Measurements from ENCODE around the gene TMEM51.

The TMEM51 gene

DNA sequence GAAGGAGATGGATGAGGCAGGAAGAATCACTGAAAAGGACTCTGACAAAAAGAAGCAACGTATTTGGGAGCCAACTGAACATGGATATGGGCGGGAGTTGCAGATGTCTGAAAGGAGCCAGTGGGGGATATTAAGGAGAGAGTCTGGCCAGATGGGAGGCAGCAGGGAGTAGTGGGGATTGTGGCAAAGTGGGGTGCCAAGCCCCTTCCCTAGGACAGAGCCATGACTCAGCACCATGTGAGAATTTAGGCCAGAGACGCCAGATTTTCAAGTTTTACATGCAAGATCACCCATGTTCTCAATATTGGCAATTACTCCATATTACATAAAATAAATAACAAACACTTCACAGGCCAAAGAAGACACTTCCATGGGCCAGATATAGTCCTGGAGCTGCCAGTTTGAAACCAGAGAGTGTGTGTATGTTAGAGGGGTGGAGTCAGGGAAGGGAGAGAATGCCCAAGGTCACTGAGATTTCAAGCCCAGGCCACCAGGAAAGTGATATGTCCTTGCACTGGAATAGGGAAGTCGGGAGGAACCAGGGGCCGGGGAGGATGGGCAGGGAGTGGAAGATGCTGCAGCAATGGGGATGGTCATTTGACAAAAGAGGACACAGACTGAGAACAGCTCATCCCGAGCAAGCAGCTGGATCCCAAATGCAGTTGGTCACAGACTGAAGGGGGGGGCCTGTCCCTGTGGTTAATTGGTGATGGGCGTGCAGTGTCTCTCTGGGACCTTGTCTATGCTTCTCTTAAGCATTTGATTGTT is 23.5 kb downstream of the TMEM51 start:
- TF ChIP-seq, protein P1, sequence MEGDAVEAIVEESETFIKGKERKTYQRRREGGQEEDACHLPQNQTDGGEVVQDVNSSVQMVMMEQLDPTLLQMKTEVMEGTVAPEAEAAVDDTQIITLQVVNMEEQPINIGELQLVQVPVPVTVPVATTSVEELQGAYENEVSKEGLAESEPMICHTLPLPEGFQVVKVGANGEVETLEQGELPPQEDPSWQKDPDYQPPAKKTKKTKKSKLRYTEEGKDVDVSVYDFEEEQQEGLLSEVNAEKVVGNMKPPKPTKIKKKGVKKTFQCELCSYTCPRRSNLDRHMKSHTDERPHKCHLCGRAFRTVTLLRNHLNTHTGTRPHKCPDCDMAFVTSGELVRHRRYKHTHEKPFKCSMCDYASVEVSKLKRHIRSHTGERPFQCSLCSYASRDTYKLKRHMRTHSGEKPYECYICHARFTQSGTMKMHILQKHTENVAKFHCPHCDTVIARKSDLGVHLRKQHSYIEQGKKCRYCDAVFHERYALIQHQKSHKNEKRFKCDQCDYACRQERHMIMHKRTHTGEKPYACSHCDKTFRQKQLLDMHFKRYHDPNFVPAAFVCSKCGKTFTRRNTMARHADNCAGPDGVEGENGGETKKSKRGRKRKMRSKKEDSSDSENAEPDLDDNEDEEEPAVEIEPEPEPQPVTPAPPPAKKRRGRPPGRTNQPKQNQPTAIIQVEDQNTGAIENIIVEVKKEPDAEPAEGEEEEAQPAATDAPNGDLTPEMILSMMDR (IDR thresholded peaks at IDR 0.05; ENCODE audit: insufficient read depth, low read length, poor library complexity, severe bottlenecking) = no peak
- TF ChIP-seq EZH2phosphoT487 (conservative IDR thresholded peaks at IDR 0.05; ENCODE audit: low read length) = no peak
- no peak overlapping the region for H3K4me3 ChIP-seq (ENCODE audit: insufficient read depth, low read length, poor library complexity, severe bottlenecking)
- no peaks in the 10 kb centered on the region for H4K20me1 ChIP-seq (ENCODE audit: low read depth, low read length)
- no peak overlapping the region for H2AFZ ChIP-seq (ENCODE audit: low read depth, low read length, severe bottlenecking)
- H3K9me2 ChIP-seq (replicated peaks; ENCODE audit: insufficient read depth, low read length) = no peaks in the 10 kb centered on the region
- no peaks in the 10 kb centered on the region for H3K79me2 ChIP-seq (ENCODE audit: insufficient read depth, low read length)
- no peaks in the 10 kb centered on the region for H3K36me3 ChIP-seq (ENCODE audit: low read length)
- H3K27me3 ChIP-seq (ENCODE audit: low read length) = no peaks in the 10 kb centered on the region
- H3K4me2 ChIP-seq (ENCODE audit: low read depth, low read length, poor library complexity, severe bottlenecking) = no peak overlapping the region
- no peaks in the 10 kb centered on the region for H3F3A ChIP-seq (ENCODE audit: insufficient read depth)
- no peak overlapping the region for H3K27ac ChIP-seq (ENCODE audit: low read depth, low read length)
- H3K9me3 ChIP-seq (ENCODE audit: insufficient read depth, low read length) = no peaks in the 10 kb centered on the region
- H3K9ac ChIP-seq (ENCODE audit: low read length) = no peak overlapping the region

DNA sequence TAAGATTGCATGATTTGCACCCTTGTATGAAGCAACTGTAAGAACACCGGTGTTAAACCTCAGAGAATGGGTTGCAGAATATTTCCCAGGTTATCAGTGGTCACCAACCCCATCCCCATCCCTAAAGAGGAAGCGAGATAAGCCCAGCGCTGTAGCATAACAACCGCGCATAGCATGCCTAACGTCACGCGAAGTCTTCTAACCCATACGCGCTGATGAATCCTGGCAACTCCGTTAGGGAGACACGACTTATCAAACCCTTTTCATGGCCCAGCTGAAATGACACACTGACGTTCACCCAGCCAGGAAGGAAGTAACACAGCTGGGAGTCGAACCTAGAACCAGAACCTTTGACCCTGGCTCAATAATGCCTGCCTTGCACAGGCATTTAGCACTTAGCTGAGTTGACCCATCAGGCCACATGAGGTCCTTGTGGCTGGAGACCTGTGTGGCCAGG is 24.2 kb downstream of the TMEM51 start:
- no peak overlapping the region for H2AFZ ChIP-seq (ENCODE audit: low read depth, low read length, severe bottlenecking)
- H3K9ac ChIP-seq (ENCODE audit: low read length) = no peak overlapping the region
- no peaks in the 10 kb centered on the region for H3K27me3 ChIP-seq (ENCODE audit: low read length)
- TF ChIP-seq, protein P1 (IDR thresholded peaks at IDR 0.05; ENCODE audit: insufficient read depth, low read length, poor library complexity, severe bottlenecking) = no peak
- no peak for TF ChIP-seq EZH2phosphoT487 (conservative IDR thresholded peaks at IDR 0.05; ENCODE audit: low read length)
- H3K79me2 ChIP-seq (ENCODE audit: insufficient read depth, low read length) = no peaks in the 10 kb centered on the region
- H3K27ac ChIP-seq (ENCODE audit: low read depth, low read length) = no peak overlapping the region
- no peaks in the 10 kb centered on the region for H4K20me1 ChIP-seq (ENCODE audit: low read depth, low read length)
- H3K4me2 ChIP-seq (ENCODE audit: low read depth, low read length, poor library complexity, severe bottlenecking) = no peak overlapping the region
- no peaks in the 10 kb centered on the region for H3F3A ChIP-seq (ENCODE audit: insufficient read depth)
- H3K4me3 ChIP-seq (ENCODE audit: insufficient read depth, low read length, poor library complexity, severe bottlenecking) = no peak overlapping the region
- no peaks in the 10 kb centered on the region for H3K9me3 ChIP-seq (ENCODE audit: insufficient read depth, low read length)
- H3K36me3 ChIP-seq (ENCODE audit: low read length) = no peaks in the 10 kb centered on the region
- no peaks in the 10 kb centered on the region for H3K9me2 ChIP-seq (replicated peaks; ENCODE audit: insufficient read depth, low read length)

DNA sequence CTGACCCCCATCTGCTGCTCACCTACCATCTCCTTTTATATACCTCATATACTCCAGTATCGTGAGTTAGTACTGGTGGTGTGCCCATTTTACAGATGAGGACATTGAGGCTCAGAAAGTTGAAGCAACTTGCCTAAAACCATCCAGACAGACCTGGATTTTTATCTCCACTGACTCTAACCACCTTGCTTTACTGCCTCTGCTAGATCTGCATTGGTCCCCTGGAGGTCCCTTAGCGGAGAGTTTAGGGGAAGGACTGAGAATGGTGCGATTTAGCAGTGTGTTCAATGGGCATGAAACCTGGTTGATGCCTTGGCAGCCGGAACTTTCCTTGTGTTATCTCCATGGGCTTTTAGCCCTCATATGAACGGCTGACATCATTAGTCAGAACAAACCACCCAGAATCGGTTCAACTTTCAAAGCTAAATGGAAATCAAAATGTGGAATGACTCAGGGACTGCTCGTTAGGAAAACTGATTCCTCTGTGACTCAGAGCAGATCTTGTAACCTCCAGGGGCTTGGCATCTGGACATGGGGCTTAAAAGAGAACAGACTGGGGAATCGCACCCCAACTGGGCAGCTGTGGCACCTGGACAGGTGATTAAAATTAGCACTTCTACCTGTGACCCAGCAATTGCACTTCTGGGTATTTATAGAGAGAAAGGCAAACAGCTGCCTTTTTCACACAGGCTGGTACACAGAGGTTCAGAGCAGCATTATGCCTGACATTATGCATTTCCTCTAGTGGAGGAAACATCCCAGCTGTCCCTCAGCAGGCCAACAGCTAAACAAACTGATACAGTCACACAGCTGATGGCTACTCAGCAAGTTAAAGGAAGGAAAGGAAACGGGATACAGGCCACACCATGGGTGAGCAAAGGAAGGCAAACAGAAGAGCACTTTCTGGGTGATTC is 25.3 kb downstream of the TMEM51 start:
- Histone ChIP-seq H3K79me2 (ENCODE audit: insufficient read depth, low read length) (no peaks in the 10 kb centered on the region), H2AFZ (ENCODE audit: low read depth, low read length, severe bottlenecking) (no peak overlapping the region), H3K9me3 (ENCODE audit: insufficient read depth, low read length) (no peaks in the 10 kb centered on the region), H3F3A (ENCODE audit: insufficient read depth) (no peaks in the 10 kb centered on the region), H3K9me2 (replicated peaks; ENCODE audit: insufficient read depth, low read length) (no peaks in the 10 kb centered on the region), H3K4me3 (ENCODE audit: insufficient read depth, low read length, poor library complexity, severe bottlenecking) (no peak overlapping the region), H3K4me2 (ENCODE audit: low read depth, low read length, poor library complexity, severe bottlenecking) (no peak overlapping the region), H3K27me3 (ENCODE audit: low read length) (no peaks in the 10 kb centered on the region), H3K9ac (ENCODE audit: low read length) (no peak overlapping the region), H3K36me3 (ENCODE audit: low read length) (no peaks in the 10 kb centered on the region), H4K20me1 (ENCODE audit: low read depth, low read length) (no peaks in the 10 kb centered on the region), H3K27ac (ENCODE audit: low read depth, low read length) (no peak overlapping the region)
- TF ChIP-seq EZH2phosphoT487 (conservative IDR thresholded peaks at IDR 0.05; ENCODE audit: low read length) = no peak
- TF ChIP-seq, protein P1 (IDR thresholded peaks at IDR 0.05; ENCODE audit: insufficient read depth, low read length, poor library complexity, severe bottlenecking) = no peak
